Measurements from ENCODE around the gene INSM2.

Gene INSM2

GRCh38 chr14:35539969-35540368 lies 6.0 kb downstream of the INSM2 start:
- FAIRE-seq (no peak), DNase-seq (ENCODE audit: low spot score) (no peak)

- FAIRE-seq, result no peak
- DNase-seq (ENCODE audit: low spot score), result no peak
Observed at GRCh38 chr14:35543006-35543405, 9.0 kb downstream of the INSM2 start.

- FAIRE-seq (no peak), DNase-seq (ENCODE audit: low spot score) (no peak)
Observed at GRCh38 chr14:35549551-35549950, 15.6 kb downstream of the INSM2 start.

GRCh38 chr14:35551081-35551480 lies 17.1 kb downstream of the INSM2 start:
- DNase-seq (ENCODE audit: low spot score) (no peak), FAIRE-seq (no peak)

- DNase-seq (ENCODE audit: low spot score) (no peak), FAIRE-seq (no peak)
Observed at GRCh38 chr14:35553808-35554207, 19.8 kb downstream of the INSM2 start.

GRCh38 chr14:35556548-35556947 lies 22.6 kb downstream of the INSM2 start:
- FAIRE-seq (no peak), DNase-seq (ENCODE audit: low spot score) (no peak)

GRCh38 chr14:35557221-35557747 lies 23.3 kb downstream of the INSM2 start:
- DNase-seq (ENCODE audit: low spot score) (no peak), FAIRE-seq (no peak)

- DNase-seq (ENCODE audit: low spot score), result no peak
- FAIRE-seq, result no peak
Observed at GRCh38 chr14:35558680-35559079, 24.7 kb downstream of the INSM2 start.

GRCh38 chr14:35565871-35566464 lies 32.0 kb downstream of the INSM2 start:
- no peak for DNase-seq (ENCODE audit: low spot score)

GRCh38 chr14:35571598-35571997 lies 37.6 kb downstream of the INSM2 start:
- FAIRE-seq, result no peak
- DNase-seq (ENCODE audit: low spot score), result no peak

More at GRCh38 chr14:35565871-35566464, 32.0 kb downstream of the INSM2 start:
- no peak for FAIRE-seq

- no peak for DNase-seq (ENCODE audit: low spot score)
- FAIRE-seq, result no peak
Observed at GRCh38 chr14:35573911-35574310, 39.9 kb downstream of the INSM2 start.

GRCh38 chr14:35576260-35576659 lies 42.3 kb downstream of the INSM2 start:
- FAIRE-seq (no peak), DNase-seq (ENCODE audit: low spot score) (no peak)

- FAIRE-seq, result no peak
Observed at GRCh38 chr14:35576856-35577255, 42.9 kb downstream of the INSM2 start.

GRCh38 chr14:35578135-35578534 lies 44.2 kb downstream of the INSM2 start:
- FAIRE-seq (no peak), DNase-seq (ENCODE audit: low spot score) (no peak)

More at GRCh38 chr14:35576856-35577255, 42.9 kb downstream of the INSM2 start:
- no peak for DNase-seq (ENCODE audit: low spot score)

- FAIRE-seq, result no peak
- DNase-seq (ENCODE audit: low spot score), result no peak
Observed at GRCh38 chr14:35578639-35579038, 44.7 kb downstream of the INSM2 start.
